MM.1S (cell line): ENCODE measurements around the gene CP.

ENCODE experiments used
- CTCF ChIP-seq: fragments of 300-600 bp; sonication (generic); IDR thresholded peaks from 2 replicates; pipeline ENCODE4 v1.5.1; 2016; ENCODE audit warnings: antibody characterized with exemption, low read length, mixed read lengths
- EZH2 ChIP-seq: fragments of 300-600 bp; sonication (generic); optimal IDR thresholded peaks from 2 replicates; pipeline ENCODE3; 2017; ENCODE audit warnings: low read depth, mild to moderate bottlenecking, antibody characterized with exemption, low read length, mixed read lengths
- EZH2phosphoT487 ChIP-seq: fragments of 300-600 bp; sonication (generic); IDR thresholded peaks from 2 replicates; pipeline ENCODE4 v1.6.1; 2018; ENCODE audit warnings: antibody characterized with exemption, low read length

- TF ChIP-seq CTCF: no peak
- TF ChIP-seq EZH2phosphoT487: no peak
- TF ChIP-seq EZH2: no peak
Measured at GRCh38 chr3:149198611-149199010, 23.0 kb downstream of the CP start.
